ENCODE measurements around the gene NFATC1.

The NFATC1 gene

DNA sequence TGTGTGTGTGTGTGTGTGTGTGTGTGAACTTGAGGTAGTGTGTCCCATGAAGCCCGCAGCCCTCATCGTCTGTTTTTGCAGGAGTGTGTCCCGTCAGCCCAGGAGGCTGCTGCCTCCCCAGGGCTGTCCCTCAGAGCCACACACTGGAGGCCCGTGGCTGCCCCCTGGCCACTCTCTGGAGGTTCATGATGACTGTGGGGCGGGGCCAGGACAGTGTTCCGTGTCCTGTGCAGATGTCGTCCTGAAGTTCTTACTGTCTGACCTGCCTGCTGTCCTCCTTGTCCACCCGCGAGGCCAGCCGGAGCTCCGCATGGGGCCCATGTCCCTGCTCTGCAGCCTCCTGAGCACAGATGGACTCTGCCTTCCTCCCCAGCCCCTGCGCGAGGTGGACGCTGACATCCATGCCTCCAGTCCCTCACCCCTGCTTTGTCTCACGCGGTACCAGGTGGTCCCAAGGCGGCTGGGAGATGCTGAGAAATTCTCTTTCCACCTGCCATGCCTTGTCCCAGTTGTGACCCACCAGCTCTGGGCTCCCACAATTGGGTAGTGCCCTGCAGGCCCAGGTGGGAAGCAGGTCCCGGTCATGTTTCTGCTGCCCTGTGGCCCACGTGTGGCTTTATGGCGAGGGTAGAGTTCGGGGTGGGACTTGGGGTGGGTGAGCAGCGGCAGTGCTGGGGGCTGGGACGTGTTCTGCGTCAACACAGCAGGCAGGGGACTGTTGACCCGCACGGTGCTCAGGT lies 92.8 kb downstream of the NFATC1 start:
- Histone ChIP-seq H3K4me1 (ENCODE audit: control insufficient read depth in 1 of 2, insufficient read depth in 1 of 2, low read depth in 1 of 2, low read length in 1 of 2) (no peaks in the 10 kb centered on the region), H3K36me3 (peaks cover 14% of the 10 kb centered on the region), H3K4me3 (ENCODE audit: low read depth in 1 of 2, low read length in 1 of 2) (no peak overlapping the region), H3K27me3 (no peaks in the 10 kb centered on the region), H3K27ac (no peak overlapping the region), H3K9me3 (peaks cover 2% of the 10 kb centered on the region)
- TF ChIP-seq, protein P1, sequence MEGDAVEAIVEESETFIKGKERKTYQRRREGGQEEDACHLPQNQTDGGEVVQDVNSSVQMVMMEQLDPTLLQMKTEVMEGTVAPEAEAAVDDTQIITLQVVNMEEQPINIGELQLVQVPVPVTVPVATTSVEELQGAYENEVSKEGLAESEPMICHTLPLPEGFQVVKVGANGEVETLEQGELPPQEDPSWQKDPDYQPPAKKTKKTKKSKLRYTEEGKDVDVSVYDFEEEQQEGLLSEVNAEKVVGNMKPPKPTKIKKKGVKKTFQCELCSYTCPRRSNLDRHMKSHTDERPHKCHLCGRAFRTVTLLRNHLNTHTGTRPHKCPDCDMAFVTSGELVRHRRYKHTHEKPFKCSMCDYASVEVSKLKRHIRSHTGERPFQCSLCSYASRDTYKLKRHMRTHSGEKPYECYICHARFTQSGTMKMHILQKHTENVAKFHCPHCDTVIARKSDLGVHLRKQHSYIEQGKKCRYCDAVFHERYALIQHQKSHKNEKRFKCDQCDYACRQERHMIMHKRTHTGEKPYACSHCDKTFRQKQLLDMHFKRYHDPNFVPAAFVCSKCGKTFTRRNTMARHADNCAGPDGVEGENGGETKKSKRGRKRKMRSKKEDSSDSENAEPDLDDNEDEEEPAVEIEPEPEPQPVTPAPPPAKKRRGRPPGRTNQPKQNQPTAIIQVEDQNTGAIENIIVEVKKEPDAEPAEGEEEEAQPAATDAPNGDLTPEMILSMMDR (IDR thresholded peaks at IDR 0.05), result no peak

DNA sequence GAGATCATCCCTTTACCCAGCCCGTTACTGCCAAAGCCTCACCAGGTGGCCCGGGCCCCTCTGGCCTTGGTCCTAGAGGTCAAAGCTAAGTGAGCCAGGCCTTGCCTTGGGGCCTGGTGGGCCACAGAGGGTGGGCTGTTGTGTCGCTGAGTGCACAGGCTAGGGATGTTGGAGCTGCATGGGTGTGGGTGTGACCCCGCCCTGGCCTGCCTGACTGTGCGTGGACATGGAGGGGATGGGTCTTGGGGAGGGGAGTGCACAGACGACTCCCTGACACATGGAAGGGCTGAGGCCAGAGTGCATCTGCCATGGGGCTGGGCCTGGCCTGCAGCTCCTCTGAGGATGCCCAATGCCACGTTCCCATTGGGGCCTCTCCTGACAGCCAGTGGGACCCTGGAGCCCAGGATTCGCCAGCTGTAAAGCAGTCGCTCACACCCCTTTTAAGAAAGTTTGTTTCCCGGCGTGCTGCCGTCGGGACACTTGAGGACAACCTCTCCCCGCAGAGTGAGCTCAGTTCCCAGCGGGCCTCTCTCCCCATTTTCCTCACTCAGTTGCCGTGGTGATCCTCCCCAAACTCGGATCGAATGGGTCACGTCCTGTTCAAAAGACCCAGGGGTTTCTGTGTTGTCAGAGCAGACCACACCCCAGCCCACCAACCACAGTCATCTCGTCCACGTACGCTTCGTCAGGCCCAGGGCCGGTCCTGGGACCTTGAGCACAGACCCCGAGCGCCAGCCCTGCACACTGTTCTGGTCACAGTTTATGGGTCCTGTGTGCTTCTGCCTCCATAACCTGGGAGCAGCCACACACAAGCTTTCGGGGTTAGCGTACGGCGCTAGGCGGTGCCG lies 93.5 kb downstream of the NFATC1 start:
- H3K27ac ChIP-seq, result no peak overlapping the region
- no peaks in the 10 kb centered on the region for H3K27me3 ChIP-seq
- H3K4me3 ChIP-seq (ENCODE audit: low read depth in 1 of 2, low read length in 1 of 2), result no peak overlapping the region
- TF ChIP-seq, protein P1 (IDR thresholded peaks at IDR 0.05), result no peak
- peaks cover 14% of the 10 kb centered on the region for H3K36me3 ChIP-seq
- H3K4me1 ChIP-seq (ENCODE audit: control insufficient read depth in 1 of 2, insufficient read depth in 1 of 2, low read depth in 1 of 2, low read length in 1 of 2), result no peaks in the 10 kb centered on the region
- H3K9me3 ChIP-seq, result peaks cover 4% of the 10 kb centered on the region

DNA sequence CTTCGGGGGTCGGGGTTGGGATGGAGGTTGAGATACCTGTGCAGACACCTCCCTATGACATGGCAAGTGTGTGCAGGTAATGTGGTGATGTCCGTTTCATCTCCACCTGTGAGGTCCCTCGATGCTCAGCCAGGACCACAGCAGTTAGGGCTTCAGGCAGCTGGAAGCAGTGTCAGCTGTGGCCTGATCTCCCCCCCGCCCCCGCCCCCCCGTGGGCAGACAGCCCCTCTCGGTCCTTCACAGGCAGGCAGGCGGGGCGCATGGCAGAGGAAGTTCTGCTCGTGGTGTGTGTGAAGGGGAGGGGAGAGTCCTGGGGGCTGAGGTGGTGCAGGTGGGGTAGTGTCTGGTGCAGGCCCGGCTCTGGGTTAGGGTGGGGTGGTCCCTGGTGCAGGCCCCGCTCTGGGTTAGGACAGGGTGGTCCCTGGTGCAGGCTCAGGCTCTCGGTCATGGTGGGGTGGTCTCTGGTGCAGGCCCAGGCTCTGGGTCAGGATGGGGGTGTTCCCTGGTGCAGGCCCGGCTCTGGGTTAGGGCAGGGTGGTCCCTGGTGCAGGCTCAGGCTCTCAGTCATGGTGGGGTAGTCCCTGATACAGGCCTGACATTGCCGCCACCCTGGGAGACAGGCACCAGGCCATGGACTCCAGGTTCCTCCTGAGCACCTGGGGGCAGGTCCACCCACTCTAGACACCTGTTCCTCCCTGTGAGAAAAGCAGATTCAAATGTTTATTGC lies 94.3 kb downstream of the NFATC1 start:
- no peaks in the 10 kb centered on the region for H3K4me1 ChIP-seq (ENCODE audit: control insufficient read depth in 1 of 2, insufficient read depth in 1 of 2, low read depth in 1 of 2, low read length in 1 of 2)
- H3K27me3 ChIP-seq, result no peaks in the 10 kb centered on the region
- H3K27ac ChIP-seq, result no peak overlapping the region
- H3K4me3 ChIP-seq (ENCODE audit: low read depth in 1 of 2, low read length in 1 of 2), result no peak overlapping the region
- peaks cover 4% of the 10 kb centered on the region for H3K9me3 ChIP-seq
- TF ChIP-seq, protein P1 (IDR thresholded peaks at IDR 0.05), result no peak
- peaks cover 14% of the 10 kb centered on the region for H3K36me3 ChIP-seq

DNA sequence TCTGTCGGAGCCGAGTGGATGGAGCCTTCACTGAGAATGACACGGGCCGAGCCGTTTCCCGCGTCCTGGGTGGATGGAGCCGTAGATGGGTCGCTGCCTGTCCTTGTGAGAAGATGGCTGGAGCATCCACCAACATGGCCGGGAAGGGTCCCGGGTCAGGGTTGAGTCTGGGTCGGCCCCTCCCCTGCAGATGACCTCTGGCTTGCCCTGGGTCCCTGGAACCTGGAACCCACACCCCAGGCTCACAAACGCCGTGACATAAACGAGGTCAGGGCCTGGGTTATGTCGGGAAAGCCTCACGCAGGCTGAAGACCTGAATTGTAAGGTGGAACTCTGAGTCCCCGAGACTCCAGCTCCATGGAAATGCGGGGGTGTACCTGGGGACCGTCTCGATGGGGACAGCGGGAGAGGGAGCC lies 94.9 kb downstream of the NFATC1 start:
- no peaks in the 10 kb centered on the region for H3K27me3 ChIP-seq
- TF ChIP-seq, protein P1 (IDR thresholded peaks at IDR 0.05), result no peak

DNA sequence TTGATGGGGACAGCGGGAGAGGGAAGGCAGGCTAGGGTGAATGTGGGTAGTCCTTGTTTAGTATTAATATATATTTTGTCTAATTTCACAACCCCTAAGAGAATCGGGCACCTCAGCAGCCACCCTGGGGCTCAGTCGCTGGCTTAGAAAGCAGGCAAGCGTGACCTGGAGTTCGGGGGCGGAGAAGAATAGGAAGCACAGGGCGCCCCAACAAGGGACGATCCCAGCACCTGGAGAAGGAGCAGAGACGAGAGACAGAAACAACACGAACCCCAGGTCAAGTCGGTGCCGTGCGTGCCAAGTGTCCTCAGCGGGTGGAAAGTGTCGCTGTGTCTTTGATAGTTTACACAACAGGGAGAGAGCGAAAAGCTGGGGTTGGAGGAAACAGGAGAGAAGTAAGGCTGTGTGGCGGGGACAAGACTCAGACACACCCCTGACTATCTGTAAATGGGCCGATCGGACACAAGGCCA lies 95.4 kb downstream of the NFATC1 start:
- no peaks in the 10 kb centered on the region for H3K27me3 ChIP-seq
- peaks cover 4% of the 10 kb centered on the region for H3K9me3 ChIP-seq
- H3K27ac ChIP-seq, result no peak overlapping the region
- TF ChIP-seq, protein P1 (IDR thresholded peaks at IDR 0.05), result no peak
- peaks cover 14% of the 10 kb centered on the region for H3K36me3 ChIP-seq
- no peak overlapping the region for H3K4me3 ChIP-seq (ENCODE audit: low read depth in 1 of 2, low read length in 1 of 2)
- no peaks in the 10 kb centered on the region for H3K4me1 ChIP-seq (ENCODE audit: control insufficient read depth in 1 of 2, insufficient read depth in 1 of 2, low read depth in 1 of 2, low read length in 1 of 2)

More for the DNA sequence above, 94.9 kb downstream of the NFATC1 start:
- Histone ChIP-seq H3K4me3 (ENCODE audit: low read depth in 1 of 2, low read length in 1 of 2) (no peak overlapping the region), H3K36me3 (peaks cover 14% of the 10 kb centered on the region), H3K4me1 (ENCODE audit: control insufficient read depth in 1 of 2, insufficient read depth in 1 of 2, low read depth in 1 of 2, low read length in 1 of 2) (no peaks in the 10 kb centered on the region), H3K9me3 (peaks cover 4% of the 10 kb centered on the region), H3K27ac (no peak overlapping the region)
